IMR-90 (cell line): ENCODE measurements around the gene C16orf90. TPM values are rescaled to one million over a fixed set of nuclear protein-coding genes. Genes with fewer than 3 reads are reported as not detected.
A peak's percentile ranks its signal among the peaks of the same experiment; 100 is the strongest.

ENCODE experiments used
- ATAC-seq: fragments of 200-7000 bp; cut with Tn5 transposase; 2 replicates; pipeline ENCODE4 v1.9.1; 2020; ENCODE audit warnings: low read depth, mild to moderate bottlenecking, moderate library complexity
- BruUV-seq: library from RNA; stranded (reverse); fragments of 400-500 nt; replicated peaks from 2 replicates; lab custom pipeline; 2021; lab: Mats Ljungman, UMichigan
- CTCF ChIA-PET: fragments of 300-600 bp; formaldehyde crosslinking; extraction: SDS; loops from one replicate; lab custom pipeline; 2021; ENCODE audit warnings: antibody characterized with exemption; lab: Yijun Ruan, JAX
- POLR2A ChIA-PET: fragments of 300-600 bp; sonication (Branson Sonifier 250); formaldehyde crosslinking; loops from one replicate; lab custom pipeline; 2022; ENCODE audit warnings: antibody characterized with exemption; ENCODE audit not compliant: unreplicated experiment; lab: Charles Lee
- DNase-seq: peaks from one replicate; pipeline ENCODE4 v3.0.0; 2013
- H2AFZ ChIP-seq: replicated peaks from 2 replicates; pipeline ENCODE3; 2013; ENCODE audit warnings: low read length, mild to moderate bottlenecking; ENCODE audit not compliant: poor library complexity
- H2AK5ac ChIP-seq: 2 replicates; pipeline ENCODE4 v1.6.1; 2013; ENCODE audit warnings: low read depth, low read length, inconsistent platforms
- H2AK9ac ChIP-seq: replicated peaks from 2 replicates; pipeline ENCODE3; 2013; ENCODE audit warnings: mild to moderate bottlenecking, low read depth, low read length, moderate library complexity; ENCODE audit not compliant: poor library complexity
- H2BK120ac ChIP-seq: 2 replicates; pipeline ENCODE4 v1.6.1; 2013; ENCODE audit warnings: low read depth, low read length, inconsistent platforms
- H2BK15ac ChIP-seq: 3 replicates; pipeline ENCODE4 v1.6.1; 2013; ENCODE audit warnings: low read depth, low read length, inconsistent platforms
- H2BK20ac ChIP-seq: 2 replicates; pipeline ENCODE4 v1.6.1; 2013; ENCODE audit warnings: low read depth, mild to moderate bottlenecking, inconsistent platforms, low read length, moderate library complexity
- H2BK5ac ChIP-seq: 2 replicates; pipeline ENCODE4 v1.6.1; 2013; ENCODE audit warnings: mild to moderate bottlenecking, low read depth, low read length, inconsistent platforms; ENCODE audit not compliant: poor library complexity, severe bottlenecking
- H3K14ac ChIP-seq: replicated peaks from 2 replicates; pipeline ENCODE4 v1.6.1; 2013; ENCODE audit warnings: low read depth, low read length, inconsistent platforms
- H3K18ac ChIP-seq: 2 replicates; pipeline ENCODE4 v1.6.1; 2013; ENCODE audit warnings: low read depth, low read length, control low read depth
- H3K23ac ChIP-seq: 2 replicates; pipeline ENCODE4 v1.6.1; 2013; ENCODE audit warnings: low read depth, low read length, inconsistent platforms
- H3K27ac ChIP-seq: 2 replicates; pipeline ENCODE4 v1.5.1; 2013; ENCODE audit warnings: mild to moderate bottlenecking, control low read depth, low read length; ENCODE audit not compliant: insufficient read depth
- H3K27me3 ChIP-seq: 2 replicates; pipeline ENCODE4 v1.6.1; 2013; ENCODE audit warnings: low read length; ENCODE audit not compliant: control insufficient read depth, insufficient read depth
- H3K36me3 ChIP-seq: 2 replicates; pipeline ENCODE4 v1.6.1; 2013; ENCODE audit warnings: low read length, mixed read lengths; ENCODE audit not compliant: control insufficient read depth, insufficient read depth
- H3K4ac ChIP-seq: 2 replicates; pipeline ENCODE4 v1.6.1; 2013; ENCODE audit warnings: low read depth, low read length, inconsistent platforms
- H3K4me1 ChIP-seq: 2 replicates; pipeline ENCODE4 v1.6.1; 2013; ENCODE audit warnings: low read length, mixed read lengths; ENCODE audit not compliant: control insufficient read depth, insufficient read depth
- H3K4me2 ChIP-seq: 2 replicates; pipeline ENCODE4 v1.6.1; 2013; ENCODE audit warnings: low read depth, mild to moderate bottlenecking, control low read depth, low read length, moderate library complexity
- H3K4me3 ChIP-seq: 2 replicates; pipeline ENCODE4 v1.5.1; 2013; ENCODE audit warnings: low read depth, mild to moderate bottlenecking, control low read depth, low read length, moderate library complexity; ENCODE audit not compliant: insufficient read depth
- H3K56ac ChIP-seq: 2 replicates; pipeline ENCODE4 v1.6.1; 2013; ENCODE audit warnings: low read length, inconsistent platforms; ENCODE audit not compliant: insufficient read depth; ENCODE audit errors: extremely low read depth
- H3K79me1 ChIP-seq, 2 experiments: 2 replicates each; pipeline ENCODE4 v1.6.1; 2013; ENCODE audit warnings: low read length in 2 of 2, inconsistent platforms in 1 of 2, low read depth in 1 of 2
- H3K9ac ChIP-seq: 2 replicates; pipeline ENCODE4 v1.6.1; 2013; ENCODE audit warnings: low read depth, low read length, control low read depth
- H3K9me1 ChIP-seq: 2 replicates; pipeline ENCODE4 v1.6.1; 2013; ENCODE audit warnings: low read length, inconsistent platforms; ENCODE audit not compliant: insufficient read depth
- H3K9me3 ChIP-seq: 2 replicates; pipeline ENCODE4 v1.6.1; 2013; ENCODE audit warnings: low read length; ENCODE audit not compliant: control insufficient read depth, insufficient read depth
- H4K20me1 ChIP-seq: 2 replicates; pipeline ENCODE4 v1.6.1; 2013; ENCODE audit warnings: low read length, inconsistent platforms; ENCODE audit not compliant: insufficient read depth
- H4K5ac ChIP-seq: 2 replicates; pipeline ENCODE4 v1.6.1; 2013; ENCODE audit warnings: mild to moderate bottlenecking, low read depth, low read length, control low read depth
- H4K8ac ChIP-seq, 2 experiments: 2 replicates each; pipeline ENCODE4 v1.6.1; 2013; ENCODE audit warnings: low read depth in 2 of 2, low read length in 2 of 2, control low read depth in 1 of 2, inconsistent platforms in 1 of 2
- H4K91ac ChIP-seq: 2 replicates; pipeline ENCODE4 v1.6.1; 2013; ENCODE audit warnings: low read depth, low read length, inconsistent platforms; ENCODE audit not compliant: insufficient read depth
- BHLHE40 ChIP-seq: fragments of 150-350 bp; IDR thresholded peaks from 2 replicates; pipeline ENCODE4 v1.6.1; 2016; ENCODE audit warnings: mild to moderate bottlenecking, low read depth, low read length
- CHD1 ChIP-seq: IDR thresholded peaks from 2 replicates; pipeline ENCODE4 v1.6.1; 2012; ENCODE audit warnings: low read depth, low read length, improper control_type of control experiment
- CTCF ChIP-seq: conservative IDR thresholded peaks from 2 replicates; pipeline ENCODE4 v1.5.1; 2012; ENCODE audit warnings: mild to moderate bottlenecking, low read depth, low read length, improper control_type of control experiment
- FOS ChIP-seq: fragments of 150-350 bp; IDR thresholded peaks from 2 replicates; pipeline ENCODE4 v1.6.1; 2016; ENCODE audit warnings: low read depth, low read length
- MAZ ChIP-seq: IDR thresholded peaks from 2 replicates; pipeline ENCODE4 v1.6.1; 2012; ENCODE audit warnings: low read depth, mild to moderate bottlenecking, low read length, improper control_type of control experiment, moderate library complexity, borderline replicate concordance
- MXI1 ChIP-seq: IDR thresholded peaks from 2 replicates; pipeline ENCODE4 v1.6.1; 2012; ENCODE audit warnings: low read depth, mild to moderate bottlenecking, low read length, moderate library complexity, borderline replicate concordance
- NFE2L2 ChIP-seq: fragments of 150-350 bp; IDR thresholded peaks from 2 replicates; pipeline ENCODE4 v1.6.1; 2016; ENCODE audit warnings: low read depth, mild to moderate bottlenecking, low read length
- RAD21 ChIP-seq: IDR thresholded peaks from 2 replicates; pipeline ENCODE4 v1.6.1; 2012; ENCODE audit warnings: low read length, improper control_type of control experiment
- RCOR1 ChIP-seq: IDR thresholded peaks from 2 replicates; pipeline ENCODE4 v1.6.1; 2012; ENCODE audit warnings: mild to moderate bottlenecking, low read length, improper control_type of control experiment; ENCODE audit not compliant: insufficient replicate concordance
- RFX5 ChIP-seq: IDR thresholded peaks from 2 replicates; pipeline ENCODE4 v1.8.0; 2012; ENCODE audit warnings: low read depth, mild to moderate bottlenecking, low read length, moderate library complexity
- USF2 ChIP-seq: fragments of 150-350 bp; IDR thresholded peaks from 2 replicates; pipeline ENCODE4 v1.6.1; 2017; ENCODE audit warnings: mild to moderate bottlenecking, antibody characterized with exemption, low read length, low read depth
- WGBS, 2 experiments: methylation state at CpG; one replicate each; pipeline versions ENCODE4 v1.1.5 to v1.1.7; 2013; ENCODE audit warnings: missing lambda C conversion rate in 2 of 2; ENCODE audit not compliant: insufficient read length in 1 of 2; ENCODE audit errors: extremely low coverage in 2 of 2; 5-methylcytosine and 5-hydroxymethylcytosine counted together
- dilution Hi-C: fragments of 300-500 bp; cut with HindIII; formaldehyde crosslinking; loops from one replicate; pipeline ENCODE4 v1.14.3; 2018; ENCODE audit warnings: low sequenced_read_pairs; ENCODE audit not compliant: unreplicated experiment
- in situ Hi-C: fragments of 300-500 bp; cut with MboI; formaldehyde crosslinking; loops from 3 replicates; pipeline ENCODE4 v1.14.3; 2019; ENCODE audit warnings: low sequenced_read_pairs, inconsistent platforms, mixed read lengths
- intact Hi-C: fragments of 100-400 bp; cut with micrococcal nuclease; formaldehyde crosslinking; loops from 2 replicates; pipeline ENCODE4 v1.10.0; 2022
- polyA plus RNA-seq, 3 experiments: library from polyadenylated mRNA; depleted of rRNA; stranded (reverse); fragments of >200 nt; gene quantifications; 2 replicates each; pipeline ENCODE4 v1.2.3, GENCODE V29; 2012; ENCODE audit warnings: low replicate concordance in 1 of 3
- total RNA-seq: library from RNA; depleted of rRNA; stranded (reverse); fragments of >200 nt; gene quantifications from 2 replicates; pipeline ENCODE4 v1.2.3, GENCODE V29; 2012
- TF ChIP-seq, protein P1 (sequence below): fragments of 150-350 bp; IDR thresholded peaks from 2 replicates; pipeline ENCODE4 v1.6.1; 2016; ENCODE audit warnings: low read depth, mild to moderate bottlenecking, low read length, moderate library complexity, borderline replicate concordance

The C16orf90 gene
- total and polyA plus RNA-seq, 2 of the 4 experiments (the other 2 are of a cell fraction), result not detected

- in situ Hi-C loops, result no loop called here
- dilution Hi-C loops, result no loop called here
- DNase-seq (peak; percentile 29), ATAC-seq (no peak)
- WGBS, 2 experiments, result 100% methylated on average over 2 of the region's 9 CpGs; no CpG with 5 or more reads in 1 of the 2 experiments
- Histone ChIP-seq H4K91ac (no peak overlapping the region), H4K20me1 (peaks cover 59% of the 10 kb centered on the region), H3K79me1 (peaks cover 11 to 71% of the 10 kb centered on the region in 2 experiments), H3K56ac (no peak overlapping the region), H2BK120ac (no peak overlapping the region), H2AK5ac (no peak overlapping the region; the same call in 1 of the 2 replicates), H3K23ac (0 out of 2 replicates have a peak overlapping the region, but pooled peaks have one; percentile 93), H3K4me2 (peak overlapping the region; percentile 96), H2AFZ (no peak overlapping the region), H2AK9ac (no peak overlapping the region), H2BK20ac (no peak overlapping the region), H2BK5ac (peak overlapping the region; percentile 89), H3K14ac (no peak overlapping the region), H3K9me3 (no peaks in the 10 kb centered on the region), H3K27me3 (no peaks in the 10 kb centered on the region), H3K18ac (no peak overlapping the region), H3K9ac (peak overlapping the region; percentile 90), H3K4me3 (peak overlapping the region; percentile 86; the same call in 1 of the 2 replicates), H3K4me1 (peaks cover 13% of the 10 kb centered on the region), H3K9me1 (peaks cover 26% of the 10 kb centered on the region), H2BK15ac (no peak overlapping the region), H3K4ac (no peak overlapping the region), H4K8ac (no peak overlapping the region), H3K36me3 (no peaks in the 10 kb centered on the region), H4K5ac (no peak overlapping the region), H3K27ac (peak overlapping the region; percentile 7; the same call in 1 of the 2 replicates)
- POLR2A ChIA-PET, result no interaction called here
- CTCF ChIA-PET, result no interaction called here
- TF ChIP-seq CTCF (no peak), RAD21 (no peak), FOS (no peak), RCOR1 (no peak), BHLHE40 (no peak), CHD1 (no peak), MAZ (no peak), RFX5 (no peak), NFE2L2 (no peak), USF2 (no peak), MXI1 (no peak)
- TF ChIP-seq, protein P1, sequence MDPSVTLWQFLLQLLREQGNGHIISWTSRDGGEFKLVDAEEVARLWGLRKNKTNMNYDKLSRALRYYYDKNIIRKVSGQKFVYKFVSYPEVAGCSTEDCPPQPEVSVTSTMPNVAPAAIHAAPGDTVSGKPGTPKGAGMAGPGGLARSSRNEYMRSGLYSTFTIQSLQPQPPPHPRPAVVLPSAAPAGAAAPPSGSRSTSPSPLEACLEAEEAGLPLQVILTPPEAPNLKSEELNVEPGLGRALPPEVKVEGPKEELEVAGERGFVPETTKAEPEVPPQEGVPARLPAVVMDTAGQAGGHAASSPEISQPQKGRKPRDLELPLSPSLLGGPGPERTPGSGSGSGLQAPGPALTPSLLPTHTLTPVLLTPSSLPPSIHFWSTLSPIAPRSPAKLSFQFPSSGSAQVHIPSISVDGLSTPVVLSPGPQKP, result no peak
- intact Hi-C loops, result loop anchor here (2.0 kb wide), 2 partner anchors 41 to 59 kb away; partner anchors contain the start of genes CLUAP1, ZNF174 and ZSCAN32
- BruUV-seq, result no TSS peak
These were observed 35.7 kb downstream of the C16orf90 start for GRCh38 chr16:3459401-3460090.
